Astrocyte (in vitro differentiated cells and primary cell): Measurements from ENCODE around the gene ODAPH.

Experiments used
- EZH2 ChIP-seq: IDR thresholded peaks from 2 replicates; pipeline ENCODE4 v1.6.1; 2012; ENCODE audit warnings: mild to moderate bottlenecking, low read length, inconsistent platforms; ENCODE audit not compliant: insufficient read depth
- TF ChIP-seq, protein P1 (sequence below): IDR thresholded peaks from 2 replicates; pipeline ENCODE4 v1.5.1; 2011; ENCODE audit warnings: low read depth, mild to moderate bottlenecking, inconsistent platforms, low read length, moderate library complexity; ENCODE audit not compliant: insufficient read depth

GRCh38 chr4:75599647-75600046 lies 43.8 kb downstream of the ODAPH start:
- no peak for TF ChIP-seq EZH2
- TF ChIP-seq, protein P1, sequence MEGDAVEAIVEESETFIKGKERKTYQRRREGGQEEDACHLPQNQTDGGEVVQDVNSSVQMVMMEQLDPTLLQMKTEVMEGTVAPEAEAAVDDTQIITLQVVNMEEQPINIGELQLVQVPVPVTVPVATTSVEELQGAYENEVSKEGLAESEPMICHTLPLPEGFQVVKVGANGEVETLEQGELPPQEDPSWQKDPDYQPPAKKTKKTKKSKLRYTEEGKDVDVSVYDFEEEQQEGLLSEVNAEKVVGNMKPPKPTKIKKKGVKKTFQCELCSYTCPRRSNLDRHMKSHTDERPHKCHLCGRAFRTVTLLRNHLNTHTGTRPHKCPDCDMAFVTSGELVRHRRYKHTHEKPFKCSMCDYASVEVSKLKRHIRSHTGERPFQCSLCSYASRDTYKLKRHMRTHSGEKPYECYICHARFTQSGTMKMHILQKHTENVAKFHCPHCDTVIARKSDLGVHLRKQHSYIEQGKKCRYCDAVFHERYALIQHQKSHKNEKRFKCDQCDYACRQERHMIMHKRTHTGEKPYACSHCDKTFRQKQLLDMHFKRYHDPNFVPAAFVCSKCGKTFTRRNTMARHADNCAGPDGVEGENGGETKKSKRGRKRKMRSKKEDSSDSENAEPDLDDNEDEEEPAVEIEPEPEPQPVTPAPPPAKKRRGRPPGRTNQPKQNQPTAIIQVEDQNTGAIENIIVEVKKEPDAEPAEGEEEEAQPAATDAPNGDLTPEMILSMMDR: no peak
